ENCODE results near the gene PRDM1.

GRCh38 chr6:106116125-106116832 is 30.1 kb downstream of the PRDM1 start:
- TF ChIP-seq CTCF (conservative IDR thresholded peaks at IDR 0.05) (no peak), EZH2 (IDR thresholded peaks at IDR 0.05; ENCODE audit: low read depth) (no peak)
